Inferior parietal cortex (tissue), 1 donor: Measurements from ENCODE around the gene NAV2.
A peak's percentile ranks its signal among the peaks of the same experiment; 100 is the strongest.

Experiments used
- DNase-seq: peaks from one replicate; pipeline ENCODE4 v3.0.0-alpha.2; 2016; ENCODE audit errors: extremely low spot score

Gene NAV2

DNA sequence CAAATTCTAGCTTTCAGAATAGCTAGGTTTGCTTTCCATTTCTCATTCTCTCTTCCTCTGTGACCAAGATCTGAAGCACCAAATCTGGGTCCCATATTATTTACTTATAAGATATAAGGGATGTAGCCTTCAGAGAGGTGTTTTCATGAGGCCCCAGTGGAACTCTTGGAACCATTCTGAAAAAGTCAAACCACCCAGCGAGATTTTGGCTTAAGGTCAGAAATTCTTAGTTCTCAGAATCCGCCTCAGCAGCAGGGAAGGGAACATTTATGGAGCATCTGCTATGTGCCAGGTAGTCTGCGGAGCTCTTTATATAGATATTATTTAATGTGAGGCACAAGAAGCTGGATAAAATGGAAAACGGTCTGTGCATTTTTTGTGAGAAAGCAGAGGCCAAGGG, 6.3 kb downstream of the NAV2 start:
- DNase-seq, result no peak

DNA sequence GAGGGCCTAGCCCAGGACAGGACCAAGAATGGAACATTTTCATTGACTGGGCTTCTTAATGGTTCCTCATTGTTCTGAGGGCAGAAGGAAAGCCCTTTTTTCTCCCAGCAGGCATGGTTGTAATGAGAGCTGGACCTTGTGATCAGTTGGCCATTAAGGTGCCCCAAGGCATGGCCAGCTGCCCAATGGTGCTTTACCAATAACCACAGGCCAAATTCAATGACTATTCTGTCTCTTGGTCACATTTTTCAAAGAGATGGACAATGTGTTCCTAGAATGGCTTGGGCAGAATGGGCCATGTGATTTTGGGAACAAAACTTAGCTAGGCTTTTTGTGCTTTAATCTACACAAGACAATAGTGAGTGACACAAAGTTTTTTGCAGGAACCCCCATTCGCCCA, 7.3 kb downstream of the NAV2 start:
- DNase-seq, result no peak

- DNase-seq, result no peak
Measured at GRCh38 chr11:19721176-19721575, 8.5 kb downstream of the NAV2 start.

DNA sequence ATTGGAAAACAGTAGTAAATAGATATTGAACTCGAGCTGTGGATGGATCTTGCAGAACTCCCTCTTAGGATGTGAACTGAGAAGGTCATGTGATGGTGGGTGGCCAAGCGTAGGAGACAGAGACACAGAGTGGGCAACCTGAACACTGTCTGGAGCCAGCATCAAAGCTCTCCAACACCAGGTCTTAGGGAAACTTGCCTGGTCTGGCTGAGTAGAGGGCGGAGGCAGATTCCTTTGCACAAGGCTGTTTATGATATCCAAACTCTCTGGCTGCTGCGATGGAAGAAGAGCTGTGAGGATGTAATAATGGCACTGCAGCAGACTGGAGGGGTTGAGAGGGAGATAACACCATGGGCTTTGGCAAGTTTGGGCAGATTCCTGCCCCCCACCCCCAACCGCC, 10.1 kb downstream of the NAV2 start:
- no peak for DNase-seq

GRCh38 chr11:19723572-19724342, 11.1 kb downstream of the NAV2 start:
- no peak for DNase-seq

DNA sequence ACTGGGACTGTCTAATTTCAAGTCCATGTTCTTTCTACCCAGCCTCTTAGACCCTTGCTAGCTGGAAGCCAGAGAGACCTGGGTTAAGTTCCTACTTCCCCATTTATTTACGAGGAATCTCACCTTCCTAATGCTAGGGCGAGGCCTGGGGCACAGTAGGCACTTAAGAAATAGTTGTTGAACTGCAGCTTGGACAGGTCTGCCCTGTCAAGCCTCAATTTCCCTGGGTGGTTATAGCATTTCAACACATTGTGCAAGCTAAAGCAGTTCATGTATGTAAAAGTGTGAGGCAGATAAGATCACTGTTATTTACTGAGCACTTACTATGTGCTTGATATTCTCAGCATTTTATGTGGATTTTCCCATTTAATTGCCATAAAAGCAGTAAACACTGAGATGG, 12.1 kb downstream of the NAV2 start:
- no peak for DNase-seq

GRCh38 chr11:19725379-19726079, 12.9 kb downstream of the NAV2 start:
- no peak for DNase-seq

- DNase-seq, result peak; percentile 76
Measured at GRCh38 chr11:19727246-19727645, 14.6 kb downstream of the NAV2 start.

- DNase-seq, result no peak
Measured at GRCh38 chr11:19728436-19728835, 15.8 kb downstream of the NAV2 start.

GRCh38 chr11:19729141-19729540, 16.5 kb downstream of the NAV2 start:
- DNase-seq, result no peak

DNA sequence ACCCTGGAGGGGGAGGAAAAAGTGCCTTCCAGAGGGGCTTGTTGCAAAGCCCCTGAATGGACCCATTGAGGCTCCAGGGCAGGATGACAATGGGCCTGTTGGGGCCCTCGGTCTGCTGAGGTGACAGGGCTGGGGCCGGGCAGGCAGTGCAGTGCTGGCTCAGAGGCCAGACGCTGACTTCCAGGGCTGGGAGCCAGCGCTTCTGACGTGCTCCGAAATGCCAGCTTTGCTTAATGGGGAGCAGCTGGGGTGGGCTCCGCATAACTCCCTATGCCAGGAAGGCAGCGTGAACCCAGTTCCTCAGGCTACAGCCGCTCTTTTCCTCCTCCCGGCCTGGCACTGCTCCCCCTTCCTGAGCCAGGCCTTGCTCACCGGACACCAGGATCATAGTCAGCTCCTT, 17.7 kb downstream of the NAV2 start:
- no peak for DNase-seq

GRCh38 chr11:19734171-19734570, 21.5 kb downstream of the NAV2 start:
- DNase-seq, result no peak

- DNase-seq, result no peak
Measured at GRCh38 chr11:19735157-19735908, 22.7 kb downstream of the NAV2 start.

- DNase-seq, result no peak
Measured at GRCh38 chr11:19735909-19736498, 23.4 kb downstream of the NAV2 start.

DNA sequence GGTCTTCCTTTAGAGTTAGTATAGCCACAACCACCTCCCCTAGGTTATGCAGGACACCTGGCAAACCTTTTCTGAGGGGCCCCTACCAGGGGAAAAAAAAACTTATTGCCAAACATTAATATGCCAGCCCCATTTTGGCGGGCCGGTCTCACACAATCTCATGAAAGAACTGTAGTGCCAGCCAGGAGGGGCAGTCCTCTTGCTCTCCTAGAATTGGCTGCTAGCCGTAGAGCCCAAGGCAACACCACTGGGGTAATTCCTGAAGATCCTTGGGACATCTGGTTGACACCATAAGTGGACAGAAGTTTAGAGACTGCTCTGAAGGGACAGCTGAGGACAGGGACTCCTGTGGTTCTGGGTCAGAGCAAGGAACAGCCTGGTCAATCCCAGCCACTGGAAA, 24.2 kb downstream of the NAV2 start:
- DNase-seq, result no peak

GRCh38 chr11:19737575-19737974, 24.9 kb downstream of the NAV2 start:
- no peak for DNase-seq

- DNase-seq, result no peak
Measured at GRCh38 chr11:19738124-19738523, 25.5 kb downstream of the NAV2 start.

- DNase-seq, result no peak
Measured at GRCh38 chr11:19739872-19740271, 27.2 kb downstream of the NAV2 start.

DNA sequence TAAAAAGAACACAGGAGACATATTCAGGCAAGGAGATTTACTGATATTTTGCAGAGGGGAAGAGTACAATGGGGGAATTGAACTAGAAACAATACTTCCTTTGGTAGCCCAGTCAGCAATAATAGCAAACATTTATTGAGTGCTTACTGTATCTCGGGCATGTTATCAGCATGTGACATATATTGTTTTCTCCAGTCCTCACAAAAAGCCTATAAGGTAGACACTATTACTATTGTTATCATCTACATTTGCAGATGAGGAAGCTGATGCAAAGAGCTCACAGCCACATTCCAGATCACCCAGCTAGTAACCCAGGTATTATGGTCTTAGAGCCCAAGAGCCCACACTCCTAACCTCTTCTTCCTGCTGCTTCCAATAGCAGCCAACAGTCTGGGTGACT, 27.9 kb downstream of the NAV2 start:
- DNase-seq, result no peak

GRCh38 chr11:19742588-19743292, 30.1 kb downstream of the NAV2 start:
- DNase-seq, result peak; percentile 93

DNA sequence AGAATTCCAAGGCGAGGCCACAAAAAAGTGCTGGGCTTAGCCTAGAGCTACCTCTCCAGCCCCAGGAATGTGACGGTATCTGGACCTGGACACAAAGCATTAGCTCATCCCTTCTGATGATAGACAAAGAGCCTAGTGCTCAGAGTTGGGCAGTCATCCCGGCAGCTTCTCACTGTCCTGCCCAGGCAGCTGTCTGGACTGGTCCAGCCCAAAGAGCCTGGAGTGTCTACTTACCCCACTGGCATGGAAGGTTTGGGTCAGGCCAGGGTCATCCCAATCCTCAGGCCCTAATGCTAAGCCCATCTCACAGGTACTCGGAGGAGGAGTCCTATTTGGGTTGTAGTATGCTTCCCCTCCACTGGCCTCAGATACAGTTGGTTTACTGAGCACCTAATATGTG, 31.0 kb downstream of the NAV2 start:
- no peak for DNase-seq

DNA sequence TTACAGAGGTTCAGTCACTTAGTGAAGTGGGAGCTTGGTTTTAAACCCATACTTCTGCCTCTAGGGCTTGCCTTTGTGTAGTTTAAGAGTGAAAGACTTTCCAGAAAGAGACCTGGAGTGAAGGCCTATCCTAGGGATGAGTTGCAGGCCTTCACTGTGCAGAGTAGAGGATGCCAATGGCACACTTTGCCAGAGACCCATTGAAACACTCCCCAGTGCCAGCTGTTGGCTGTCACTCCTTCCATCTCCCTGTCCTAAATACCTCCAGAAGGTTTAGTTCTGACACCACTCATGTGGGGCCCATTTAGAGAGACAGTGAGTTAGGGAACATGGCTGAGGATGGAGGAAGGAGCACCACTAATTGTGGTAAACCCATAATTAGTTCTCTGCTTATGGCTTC, 31.5 kb downstream of the NAV2 start:
- no peak for DNase-seq
